ENCODE data around the gene ZGLP1.

Gene ZGLP1

GRCh38 chr19:10274589-10274988 lies 35.0 kb downstream of the ZGLP1 start:
- DNase-seq (ENCODE audit: low read depth, low spot score) = no peak
- Histone ChIP-seq H3K27me3 (ENCODE audit: control insufficient read depth, insufficient read depth, low read length) (peaks cover 10% of the 10 kb centered on the region), H3K4me1 (ENCODE audit: control insufficient read depth, insufficient read depth, low read length) (peaks cover 4% of the 10 kb centered on the region; the same call in 1 of the 2 replicates), H3K36me3 (ENCODE audit: control insufficient read depth, insufficient read depth, low read length) (no peaks in the 10 kb centered on the region; the same call in 1 of the 2 replicates), H3K27ac (ENCODE audit: low read length) (no peak overlapping the region), H3K9me3 (ENCODE audit: control insufficient read depth, insufficient read depth, low read length) (no peaks in the 10 kb centered on the region), H3K4me3 (ENCODE audit: low read length) (no peak overlapping the region)
- no CpG with 5 or more reads among the region's 10 CpGs for WGBS (ENCODE audit: insufficient coverage, insufficient read length)

- no peak overlapping the region for H3K4me3 ChIP-seq (ENCODE audit: low read length)
- H3K27me3 ChIP-seq (ENCODE audit: control insufficient read depth, insufficient read depth, low read length) = peaks cover 10% of the 10 kb centered on the region
- no peaks in the 10 kb centered on the region for H3K9me3 ChIP-seq (ENCODE audit: control insufficient read depth, insufficient read depth, low read length)
- no peak for DNase-seq (ENCODE audit: low read depth, low spot score)
- no peaks in the 10 kb centered on the region; the same call in 1 of the 2 replicates for H3K36me3 ChIP-seq (ENCODE audit: control insufficient read depth, insufficient read depth, low read length)
- H3K27ac ChIP-seq (ENCODE audit: low read length) = no peak overlapping the region
- WGBS (ENCODE audit: insufficient coverage, insufficient read length) = no CpG with 5 or more reads among the region's 12 CpGs
- peaks cover 4% of the 10 kb centered on the region; the same call in 1 of the 2 replicates for H3K4me1 ChIP-seq (ENCODE audit: control insufficient read depth, insufficient read depth, low read length)
These were observed 38.0 kb downstream of the ZGLP1 start for GRCh38 chr19:10271543-10272086.

GRCh38 chr19:10270616-10271394 lies 38.8 kb downstream of the ZGLP1 start, which contains the start of gene ICAM1:
Gene ICAM1, plus strand, starts transcription at chr19:10271120. Its CDS starts 40 bp downstream, at chr19:10271160.
- Histone ChIP-seq H3K36me3 (ENCODE audit: control insufficient read depth, insufficient read depth, low read length) (no peaks in the 10 kb centered on the region; the same call in 1 of the 2 replicates), H3K27me3 (ENCODE audit: control insufficient read depth, insufficient read depth, low read length) (peaks cover 10% of the 10 kb centered on the region), H3K4me1 (ENCODE audit: control insufficient read depth, insufficient read depth, low read length) (peaks cover 4% of the 10 kb centered on the region; the same call in 1 of the 2 replicates), H3K27ac (ENCODE audit: low read length) (no peak within 1 kb of the TSS), H3K9me3 (ENCODE audit: control insufficient read depth, insufficient read depth, low read length) (no peaks in the 10 kb centered on the region), H3K4me3 (ENCODE audit: low read length) (peak within 1 kb of the TSS; percentile 35; the same call in 1 of the 2 replicates)
- no peak for DNase-seq (ENCODE audit: low read depth, low spot score)
- no CpG with 5 or more reads among the region's 51 CpGs for WGBS (ENCODE audit: insufficient coverage, insufficient read length)

- H3K27ac ChIP-seq (ENCODE audit: low read length) = no peak overlapping the region
- H3K4me1 ChIP-seq (ENCODE audit: control insufficient read depth, insufficient read depth, low read length) = peaks cover 4% of the 10 kb centered on the region; the same call in 1 of the 2 replicates
- peaks cover 10% of the 10 kb centered on the region for H3K27me3 ChIP-seq (ENCODE audit: control insufficient read depth, insufficient read depth, low read length)
- no CpG with 5 or more reads among the region's 37 CpGs for WGBS (ENCODE audit: insufficient coverage, insufficient read length)
- DNase-seq (ENCODE audit: low read depth, low spot score) = no peak
- H3K36me3 ChIP-seq (ENCODE audit: control insufficient read depth, insufficient read depth, low read length) = no peaks in the 10 kb centered on the region; the same call in 1 of the 2 replicates
- H3K9me3 ChIP-seq (ENCODE audit: control insufficient read depth, insufficient read depth, low read length) = no peaks in the 10 kb centered on the region
- H3K4me3 ChIP-seq (ENCODE audit: low read length) = peak overlapping the region; percentile 35; the same call in 1 of the 2 replicates
These were observed 39.4 kb downstream of the ZGLP1 start for GRCh38 chr19:10270180-10270615.

- WGBS (ENCODE audit: insufficient coverage, insufficient read length) = no CpG with 5 or more reads among the region's 59 CpGs
- Histone ChIP-seq H3K4me3 (ENCODE audit: low read length) (peak overlapping the region; percentile 13; the same call in 1 of the 2 replicates), H3K9me3 (ENCODE audit: control insufficient read depth, insufficient read depth, low read length) (no peaks in the 10 kb centered on the region), H3K27ac (ENCODE audit: low read length) (no peak overlapping the region), H3K4me1 (ENCODE audit: control insufficient read depth, insufficient read depth, low read length) (peaks cover 4% of the 10 kb centered on the region; the same call in 1 of the 2 replicates), H3K36me3 (ENCODE audit: control insufficient read depth, insufficient read depth, low read length) (no peaks in the 10 kb centered on the region; the same call in 1 of the 2 replicates), H3K27me3 (ENCODE audit: control insufficient read depth, insufficient read depth, low read length) (peaks cover 10% of the 10 kb centered on the region)
- DNase-seq (ENCODE audit: low read depth, low spot score) = no peak
These were observed 40.1 kb downstream of the ZGLP1 start for GRCh38 chr19:10269333-10270179.

- no CpG with 5 or more reads among the region's 6 CpGs for WGBS (ENCODE audit: insufficient coverage, insufficient read length)
- Histone ChIP-seq H3K27me3 (ENCODE audit: control insufficient read depth, insufficient read depth, low read length) (peaks cover 10% of the 10 kb centered on the region), H3K27ac (ENCODE audit: low read length) (no peak overlapping the region), H3K4me1 (ENCODE audit: control insufficient read depth, insufficient read depth, low read length) (peaks cover 4% of the 10 kb centered on the region; the same call in 1 of the 2 replicates), H3K36me3 (ENCODE audit: control insufficient read depth, insufficient read depth, low read length) (no peaks in the 10 kb centered on the region; the same call in 1 of the 2 replicates), H3K4me3 (ENCODE audit: low read length) (no peak overlapping the region), H3K9me3 (ENCODE audit: control insufficient read depth, insufficient read depth, low read length) (no peaks in the 10 kb centered on the region)
- DNase-seq (ENCODE audit: low read depth, low spot score) = no peak
These were observed 41.5 kb downstream of the ZGLP1 start for GRCh38 chr19:10268071-10268470.

- Histone ChIP-seq H3K36me3 (ENCODE audit: control insufficient read depth, insufficient read depth, low read length) (no peaks in the 10 kb centered on the region; the same call in 1 of the 2 replicates), H3K9me3 (ENCODE audit: control insufficient read depth, insufficient read depth, low read length) (no peaks in the 10 kb centered on the region), H3K4me1 (ENCODE audit: control insufficient read depth, insufficient read depth, low read length) (peaks cover 4% of the 10 kb centered on the region; the same call in 1 of the 2 replicates), H3K27me3 (ENCODE audit: control insufficient read depth, insufficient read depth, low read length) (peaks cover 10% of the 10 kb centered on the region), H3K4me3 (ENCODE audit: low read length) (no peak overlapping the region), H3K27ac (ENCODE audit: low read length) (no peak overlapping the region)
- WGBS (ENCODE audit: insufficient coverage, insufficient read length) = no CpG with 5 or more reads among the region's 7 CpGs
- DNase-seq (ENCODE audit: low read depth, low spot score) = no peak
These were observed 42.9 kb downstream of the ZGLP1 start for GRCh38 chr19:10266706-10267105.

GRCh38 chr19:10262771-10263170 lies 46.8 kb downstream of the ZGLP1 start:
- H3K9me3 ChIP-seq (ENCODE audit: control insufficient read depth, insufficient read depth, low read length) = no peaks in the 10 kb centered on the region
- H3K4me1 ChIP-seq (ENCODE audit: control insufficient read depth, insufficient read depth, low read length) = no peaks in the 10 kb centered on the region
- 0 out of 2 replicates have a peak, but pooled peaks cover 5% of the 10 kb centered on the region for H3K36me3 ChIP-seq (ENCODE audit: control insufficient read depth, insufficient read depth, low read length)
- H3K27ac ChIP-seq (ENCODE audit: low read length) = no peak overlapping the region
- 100% methylated on average over 1 of the region's 7 CpGs for WGBS (ENCODE audit: insufficient coverage, insufficient read length)
- no peak for DNase-seq (ENCODE audit: low read depth, low spot score)
- H3K27me3 ChIP-seq (ENCODE audit: control insufficient read depth, insufficient read depth, low read length) = no peaks in the 10 kb centered on the region
- no peak overlapping the region for H3K4me3 ChIP-seq (ENCODE audit: low read length)

GRCh38 chr19:10260141-10260584 lies 49.5 kb downstream of the ZGLP1 start:
- H3K27ac ChIP-seq (ENCODE audit: low read length) = no peak overlapping the region
- H3K27me3 ChIP-seq (ENCODE audit: control insufficient read depth, insufficient read depth, low read length) = no peaks in the 10 kb centered on the region
- no peak overlapping the region for H3K4me3 ChIP-seq (ENCODE audit: low read length)
- no CpG with 5 or more reads among the region's 8 CpGs for WGBS (ENCODE audit: insufficient coverage, insufficient read length)
- DNase-seq (ENCODE audit: low read depth, low spot score) = no peak
- no peaks in the 10 kb centered on the region for H3K9me3 ChIP-seq (ENCODE audit: control insufficient read depth, insufficient read depth, low read length)
- H3K36me3 ChIP-seq (ENCODE audit: control insufficient read depth, insufficient read depth, low read length) = 0 out of 2 replicates have a peak, but pooled peaks cover 16% of the 10 kb centered on the region
- H3K4me1 ChIP-seq (ENCODE audit: control insufficient read depth, insufficient read depth, low read length) = no peaks in the 10 kb centered on the region
